WTC11 (cell line): Measurements from ENCODE around the gene EPHA6. TPM values are rescaled to one million over a fixed set of nuclear protein-coding genes. Genes with fewer than 3 reads are reported as not detected.

Experiments used
- ATAC-seq: fragments of 200-7000 bp; cut with Tn5 transposase; 2 replicates; pipeline ENCODE4 v1.10.0; 2021; ENCODE audit warnings: mild to moderate bottlenecking, moderate library complexity
- CTCF ChIA-PET: fragments of 300-600 bp; sonication (Branson Sonifier 250); formaldehyde crosslinking; loops from one replicate; lab custom pipeline; 2021; ENCODE audit warnings: antibody characterized with exemption; lab: Charles Lee
- POLR2A ChIA-PET: fragments of 350-600 bp; sonication (Branson Sonifier 250); formaldehyde crosslinking; loops from one replicate; lab custom pipeline; 2021; ENCODE audit warnings: antibody characterized with exemption; lab: Charles Lee
- DNase-seq: peaks from one replicate; pipeline ENCODE4 v3.0.0; 2021; ENCODE audit warnings: low spot score
- H3K27ac Mint-ChIP-seq: 2 replicates; pipeline ENCODE4 v1.8.0; 2021; ENCODE audit warnings: mixed read lengths
- H3K27me3 Mint-ChIP-seq: 2 replicates; pipeline ENCODE4 v1.8.0; 2021; ENCODE audit warnings: low read depth, mild to moderate bottlenecking, moderate library complexity, mixed read lengths
- H3K36me3 Mint-ChIP-seq: 2 replicates; pipeline ENCODE4 v1.8.0; 2021; ENCODE audit warnings: mixed read lengths
- H3K4me1 Mint-ChIP-seq: 2 replicates; pipeline ENCODE4 v1.8.0; 2022; ENCODE audit warnings: mixed read lengths
- H3K4me3 Mint-ChIP-seq: 2 replicates; pipeline ENCODE4 v1.8.0; 2021; ENCODE audit warnings: mild to moderate bottlenecking, moderate library complexity, mixed read lengths
- H3K9me3 Mint-ChIP-seq: 2 replicates; pipeline ENCODE4 v1.8.0; 2021; ENCODE audit warnings: mixed read lengths
- ATF6 ChIP-seq: sonication (generic); formaldehyde crosslinking; IDR thresholded peaks from 2 replicates; pipeline ENCODE4 v1.8.1; 2023; ENCODE audit warnings: mild to moderate bottlenecking, missing genetic modification reagents
- CREB1 ChIP-seq: sonication (generic); formaldehyde crosslinking; IDR thresholded peaks from 2 replicates; pipeline ENCODE4 v1.8.0; 2023; ENCODE audit warnings: mild to moderate bottlenecking, missing genetic modification reagents
- ELF4 ChIP-seq: sonication (generic); formaldehyde crosslinking; IDR thresholded peaks from 2 replicates; pipeline ENCODE4 v1.8.1; 2022; ENCODE audit warnings: low read depth, mild to moderate bottlenecking, moderate library complexity, missing genetic modification reagents
- FOXK1 ChIP-seq: sonication (generic); formaldehyde crosslinking; IDR thresholded peaks from 2 replicates; pipeline ENCODE4 v1.8.0; 2022; ENCODE audit warnings: mild to moderate bottlenecking, moderate library complexity, missing genetic modification reagents
- KAT7 ChIP-seq: sonication (generic); formaldehyde crosslinking; IDR thresholded peaks from 2 replicates; pipeline ENCODE4 v1.8.1; 2023; ENCODE audit warnings: missing genetic modification reagents, mild to moderate bottlenecking, borderline replicate concordance
- NFATC4 ChIP-seq: fragments of 250-450 bp; sonication (Bioruptor Pico); IDR thresholded peaks from 2 replicates; pipeline ENCODE4 v1.9.0; 2021; ENCODE audit warnings: mild to moderate bottlenecking
- RELA ChIP-seq: sonication (generic); formaldehyde crosslinking; IDR thresholded peaks from 2 replicates; pipeline ENCODE4 v1.8.1; 2022; ENCODE audit warnings: missing genetic modification reagents, mild to moderate bottlenecking, borderline replicate concordance
- SMAD3 ChIP-seq: sonication (generic); formaldehyde crosslinking; IDR thresholded peaks from 2 replicates; pipeline ENCODE4 v1.8.0; 2022; ENCODE audit warnings: missing genetic modification reagents, mild to moderate bottlenecking, borderline replicate concordance
- TEAD4 ChIP-seq: sonication (generic); formaldehyde crosslinking; IDR thresholded peaks from 2 replicates; pipeline ENCODE4 v1.8.0; 2022; ENCODE audit warnings: mild to moderate bottlenecking, missing genetic modification reagents
- TP53 ChIP-seq: sonication (generic); formaldehyde crosslinking; IDR thresholded peaks from 2 replicates; pipeline ENCODE4 v1.8.1; 2023; ENCODE audit warnings: mild to moderate bottlenecking, missing genetic modification reagents
- ZNF232 ChIP-seq: sonication (generic); formaldehyde crosslinking; IDR thresholded peaks from 2 replicates; pipeline ENCODE4 v1.8.0; 2022; ENCODE audit warnings: mild to moderate bottlenecking, missing genetic modification reagents
- ZNF263 ChIP-seq: sonication (generic); formaldehyde crosslinking; IDR thresholded peaks from 2 replicates; pipeline ENCODE4 v1.8.1; 2022; ENCODE audit warnings: low read depth, mild to moderate bottlenecking, moderate library complexity, missing genetic modification reagents
- ZNF512 ChIP-seq: sonication (generic); formaldehyde crosslinking; IDR thresholded peaks from 2 replicates; pipeline ENCODE4 v1.8.1; 2022; ENCODE audit warnings: missing genetic modification reagents, borderline replicate concordance
- total RNA-seq: library from RNA; stranded (reverse); gene quantifications from 3 replicates; pipeline ENCODE4 v1.2.3, GENCODE V29; 2021
- TF ChIP-seq, protein P1 (sequence below): fragments of 250-450 bp; sonication (Bioruptor Pico); IDR thresholded peaks from 2 replicates; pipeline ENCODE4 v2.1.2; 2022; ENCODE audit warnings: mild to moderate bottlenecking, moderate library complexity
- TF ChIP-seq, protein P2 (sequence below): sonication (generic); formaldehyde crosslinking; IDR thresholded peaks from 2 replicates; pipeline ENCODE4 v1.8.1; 2023; ENCODE audit warnings: mild to moderate bottlenecking, moderate library complexity, missing genetic modification reagents
- TF ChIP-seq, protein P3 (sequence below): sonication (generic); formaldehyde crosslinking; IDR thresholded peaks from 2 replicates; pipeline ENCODE4 v1.8.0; 2023; ENCODE audit warnings: mild to moderate bottlenecking, missing genetic modification reagents
- TF ChIP-seq, protein P4 (sequence below): sonication (generic); formaldehyde crosslinking; IDR thresholded peaks from 2 replicates; pipeline ENCODE4 v1.8.1; 2023; ENCODE audit warnings: mild to moderate bottlenecking, missing genetic modification reagents, moderate library complexity

EPHA6 gene
- total RNA-seq, 1 experiment from 2014 or later = 2.1 TPM

GRCh38 chr3:97291901-97292300 is 477.5 kb downstream of the EPHA6 start:
- Mint-ChIP-seq H3K27me3 (peaks cover 4% of the 10 kb centered on the region), H3K27ac (no peak overlapping the region), H3K36me3 (peaks cover 22% of the 10 kb centered on the region)
- TF ChIP-seq SMAD3 (CRISPR knock-in tag) (no peak), CREB1 (no peak), FOXK1 (CRISPR knock-in tag) (no peak), KAT7 (CRISPR knock-in tag) (no peak), NFATC4 (CRISPR knock-in tag) (no peak), TEAD4 (CRISPR knock-in tag) (no peak), RELA (no peak), ZNF232 (CRISPR knock-in tag) (no peak), ELF4 (CRISPR knock-in tag) (no peak), ZNF263 (no peak), ATF6 (CRISPR knock-in tag) (no peak), TP53 (CRISPR knock-in tag) (no peak), ZNF512 (CRISPR knock-in tag) (no peak)
- TF ChIP-seq, protein P1, sequence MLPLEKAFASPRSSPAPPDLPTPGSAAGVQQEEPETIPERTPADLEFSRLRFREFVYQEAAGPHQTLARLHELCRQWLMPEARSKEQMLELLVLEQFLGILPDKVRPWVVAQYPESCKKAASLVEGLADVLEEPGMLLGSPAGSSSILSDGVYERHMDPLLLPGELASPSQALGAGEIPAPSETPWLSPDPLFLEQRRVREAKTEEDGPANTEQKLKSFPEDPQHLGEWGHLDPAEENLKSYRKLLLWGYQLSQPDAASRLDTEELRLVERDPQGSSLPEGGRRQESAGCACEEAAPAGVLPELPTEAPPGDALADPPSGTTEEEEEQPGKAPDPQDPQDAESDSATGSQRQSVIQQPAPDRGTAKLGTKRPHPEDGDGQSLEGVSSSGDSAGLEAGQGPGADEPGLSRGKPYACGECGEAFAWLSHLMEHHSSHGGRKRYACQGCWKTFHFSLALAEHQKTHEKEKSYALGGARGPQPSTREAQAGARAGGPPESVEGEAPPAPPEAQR = no peak
- TF ChIP-seq, protein P2, sequence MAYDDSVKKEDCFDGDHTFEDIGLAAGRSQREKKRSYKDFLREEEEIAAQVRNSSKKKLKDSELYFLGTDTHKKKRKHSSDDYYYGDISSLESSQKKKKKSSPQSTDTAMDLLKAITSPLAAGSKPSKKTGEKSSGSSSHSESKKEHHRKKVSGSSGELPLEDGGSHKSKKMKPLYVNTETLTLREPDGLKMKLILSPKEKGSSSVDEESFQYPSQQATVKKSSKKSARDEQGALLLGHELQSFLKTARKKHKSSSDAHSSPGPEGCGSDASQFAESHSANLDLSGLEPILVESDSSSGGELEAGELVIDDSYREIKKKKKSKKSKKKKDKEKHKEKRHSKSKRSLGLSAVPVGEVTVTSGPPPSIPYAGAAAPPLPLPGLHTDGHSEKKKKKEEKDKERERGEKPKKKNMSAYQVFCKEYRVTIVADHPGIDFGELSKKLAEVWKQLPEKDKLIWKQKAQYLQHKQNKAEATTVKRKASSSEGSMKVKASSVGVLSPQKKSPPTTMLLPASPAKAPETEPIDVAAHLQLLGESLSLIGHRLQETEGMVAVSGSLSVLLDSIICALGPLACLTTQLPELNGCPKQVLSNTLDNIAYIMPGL (CRISPR knock-in tag) = no peak
- TF ChIP-seq, protein P3, sequence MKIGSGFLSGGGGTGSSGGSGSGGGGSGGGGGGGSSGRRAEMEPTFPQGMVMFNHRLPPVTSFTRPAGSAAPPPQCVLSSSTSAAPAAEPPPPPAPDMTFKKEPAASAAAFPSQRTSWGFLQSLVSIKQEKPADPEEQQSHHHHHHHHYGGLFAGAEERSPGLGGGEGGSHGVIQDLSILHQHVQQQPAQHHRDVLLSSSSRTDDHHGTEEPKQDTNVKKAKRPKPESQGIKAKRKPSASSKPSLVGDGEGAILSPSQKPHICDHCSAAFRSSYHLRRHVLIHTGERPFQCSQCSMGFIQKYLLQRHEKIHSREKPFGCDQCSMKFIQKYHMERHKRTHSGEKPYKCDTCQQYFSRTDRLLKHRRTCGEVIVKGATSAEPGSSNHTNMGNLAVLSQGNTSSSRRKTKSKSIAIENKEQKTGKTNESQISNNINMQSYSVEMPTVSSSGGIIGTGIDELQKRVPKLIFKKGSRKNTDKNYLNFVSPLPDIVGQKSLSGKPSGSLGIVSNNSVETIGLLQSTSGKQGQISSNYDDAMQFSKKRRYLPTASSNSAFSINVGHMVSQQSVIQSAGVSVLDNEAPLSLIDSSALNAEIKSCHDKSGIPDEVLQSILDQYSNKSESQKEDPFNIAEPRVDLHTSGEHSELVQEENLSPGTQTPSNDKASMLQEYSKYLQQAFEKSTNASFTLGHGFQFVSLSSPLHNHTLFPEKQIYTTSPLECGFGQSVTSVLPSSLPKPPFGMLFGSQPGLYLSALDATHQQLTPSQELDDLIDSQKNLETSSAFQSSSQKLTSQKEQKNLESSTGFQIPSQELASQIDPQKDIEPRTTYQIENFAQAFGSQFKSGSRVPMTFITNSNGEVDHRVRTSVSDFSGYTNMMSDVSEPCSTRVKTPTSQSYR (CRISPR knock-in tag) = no peak
- TF ChIP-seq, protein P4, sequence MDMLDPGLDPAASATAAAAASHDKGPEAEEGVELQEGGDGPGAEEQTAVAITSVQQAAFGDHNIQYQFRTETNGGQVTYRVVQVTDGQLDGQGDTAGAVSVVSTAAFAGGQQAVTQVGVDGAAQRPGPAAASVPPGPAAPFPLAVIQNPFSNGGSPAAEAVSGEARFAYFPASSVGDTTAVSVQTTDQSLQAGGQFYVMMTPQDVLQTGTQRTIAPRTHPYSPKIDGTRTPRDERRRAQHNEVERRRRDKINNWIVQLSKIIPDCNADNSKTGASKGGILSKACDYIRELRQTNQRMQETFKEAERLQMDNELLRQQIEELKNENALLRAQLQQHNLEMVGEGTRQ (CRISPR knock-in tag) = no peak
- TF ChIP-seq, all 79 proteins: peak for 0
- ATAC-seq (no peak), DNase-seq (no peak)
- peaks cover 8% of the 10 kb centered on the region for H3K4me1 Mint-ChIP-seq
- CTCF ChIA-PET = no interaction called here
- no peak overlapping the region for H3K4me3 Mint-ChIP-seq
- H3K9me3 Mint-ChIP-seq = peaks cover 43% of the 10 kb centered on the region
- POLR2A ChIA-PET = no interaction called here
